HCEC 1CT (cell line): ENCODE data around the gene LRP10.
"Not testable (repeated sequence)": the region's sequence is repeated elsewhere in the genome, so short reads cannot be mapped to it uniquely, and the experiment has no call there.

Experiments
- DNase-seq: peaks from one replicate; pipeline ENCODE4 v3.0.0-alpha.2; 2017

Gene LRP10

DNA sequence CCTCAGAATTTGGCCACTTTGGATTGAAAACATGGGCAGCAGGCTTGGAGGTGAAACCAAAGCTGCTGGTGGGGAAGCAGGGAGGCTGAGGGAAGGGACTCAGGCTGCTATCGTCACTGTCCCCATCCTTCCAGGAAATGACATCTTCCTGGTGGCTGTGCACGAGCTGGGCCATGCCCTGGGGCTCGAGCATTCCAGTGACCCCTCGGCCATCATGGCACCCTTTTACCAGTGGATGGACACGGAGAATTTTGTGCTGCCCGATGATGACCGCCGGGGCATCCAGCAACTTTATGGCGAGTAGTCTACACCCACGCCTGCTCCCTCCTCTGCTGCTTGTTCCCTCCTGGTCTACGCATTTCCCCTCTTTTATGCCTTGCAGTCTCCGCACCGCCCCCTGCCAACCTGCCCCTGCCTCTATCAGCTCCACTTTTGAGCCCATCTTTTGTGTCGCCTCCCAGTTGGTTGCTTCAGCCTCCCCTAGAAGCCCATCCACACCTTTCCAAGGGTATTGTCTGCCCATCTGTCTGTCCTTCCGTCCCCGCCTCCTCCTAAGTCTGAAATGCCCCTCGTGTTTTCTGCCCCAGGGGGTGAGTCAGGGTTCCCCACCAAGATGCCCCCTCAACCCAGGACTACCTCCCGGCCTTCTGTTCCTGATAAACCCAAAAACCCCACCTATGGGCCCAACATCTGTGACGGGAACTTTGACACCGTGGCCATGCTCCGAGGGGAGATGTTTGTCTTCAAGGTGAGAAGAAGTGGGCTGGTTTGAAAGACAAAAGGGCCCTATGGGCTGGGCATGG, 28.2 kb upstream of the LRP10 start:
- no peak for DNase-seq

DNA sequence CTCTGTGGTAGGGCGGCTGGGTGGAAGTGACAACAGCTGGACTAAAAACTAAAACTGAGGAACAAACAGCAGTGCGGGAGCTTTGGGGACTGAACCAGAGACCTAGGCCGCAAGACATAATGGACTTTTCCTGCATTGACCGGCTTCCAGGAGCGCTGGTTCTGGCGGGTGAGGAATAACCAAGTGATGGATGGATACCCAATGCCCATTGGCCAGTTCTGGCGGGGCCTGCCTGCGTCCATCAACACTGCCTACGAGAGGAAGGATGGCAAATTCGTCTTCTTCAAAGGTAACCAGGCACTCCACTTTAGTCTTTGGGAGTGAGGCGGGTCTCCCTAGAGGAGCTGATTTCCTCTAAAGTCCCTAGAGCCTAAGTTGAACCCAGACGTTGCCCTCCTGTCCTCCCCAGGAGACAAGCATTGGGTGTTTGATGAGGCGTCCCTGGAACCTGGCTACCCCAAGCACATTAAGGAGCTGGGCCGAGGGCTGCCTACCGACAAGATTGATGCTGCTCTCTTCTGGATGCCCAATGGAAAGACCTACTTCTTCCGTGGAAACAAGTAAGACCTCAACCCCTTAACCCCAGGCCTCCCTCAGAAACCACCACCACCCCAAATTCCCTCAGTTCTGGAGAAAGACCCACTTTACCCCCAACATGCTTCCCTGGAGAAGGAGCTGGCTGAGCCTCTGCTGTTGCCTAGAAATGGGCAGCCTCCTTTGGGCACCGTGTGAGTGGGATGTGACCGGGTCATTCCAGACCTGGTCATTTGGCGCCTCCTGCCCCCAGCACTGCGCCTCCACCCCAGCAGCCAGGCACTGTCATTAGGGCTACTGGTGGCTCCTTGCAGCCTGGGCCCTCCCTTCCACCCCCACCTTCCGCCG, 27.1 kb upstream of the LRP10 start:
- DNase-seq: no peak

DNA sequence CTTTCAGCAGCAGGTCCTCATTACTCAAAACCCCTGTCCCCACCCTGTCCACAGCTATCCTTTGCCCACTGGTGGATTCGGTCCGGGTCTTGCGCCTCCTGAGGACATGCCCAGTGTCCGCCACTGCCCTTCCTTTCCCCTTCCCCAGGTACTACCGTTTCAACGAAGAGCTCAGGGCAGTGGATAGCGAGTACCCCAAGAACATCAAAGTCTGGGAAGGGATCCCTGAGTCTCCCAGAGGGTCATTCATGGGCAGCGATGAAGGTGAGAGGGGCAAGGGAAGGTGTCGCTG, 26.5 kb upstream of the LRP10 start:
- no peak for DNase-seq

DNA sequence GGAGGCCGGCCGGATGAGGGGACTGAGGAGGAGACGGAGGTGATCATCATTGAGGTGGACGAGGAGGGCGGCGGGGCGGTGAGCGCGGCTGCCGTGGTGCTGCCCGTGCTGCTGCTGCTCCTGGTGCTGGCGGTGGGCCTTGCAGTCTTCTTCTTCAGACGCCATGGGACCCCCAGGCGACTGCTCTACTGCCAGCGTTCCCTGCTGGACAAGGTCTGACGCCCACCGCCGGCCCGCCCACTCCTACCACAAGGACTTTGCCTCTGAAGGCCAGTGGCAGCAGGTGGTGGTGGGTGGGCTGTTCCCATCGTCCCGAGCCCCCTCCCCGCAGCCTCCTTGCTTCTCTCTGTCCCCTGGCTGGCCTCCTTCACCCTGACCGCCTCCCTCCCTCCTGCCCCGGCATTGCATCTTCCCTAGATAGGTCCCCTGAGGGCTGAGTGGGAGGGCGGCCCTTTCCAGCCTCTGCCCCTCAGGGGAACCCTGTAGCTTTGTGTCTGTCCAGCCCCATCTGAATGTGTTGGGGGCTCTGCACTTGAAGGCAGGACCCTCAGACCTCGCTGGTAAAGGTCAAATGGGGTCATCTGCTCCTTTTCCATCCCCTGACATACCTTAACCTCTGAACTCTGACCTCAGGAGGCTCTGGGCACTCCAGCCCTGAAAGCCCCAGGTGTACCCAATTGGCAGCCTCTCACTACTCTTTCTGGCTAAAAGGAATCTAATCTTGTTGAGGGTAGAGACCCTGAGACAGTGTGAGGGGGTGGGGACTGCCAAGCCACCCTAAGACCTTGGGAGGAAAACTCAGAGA, 25.5 kb upstream of the LRP10 start:
- DNase-seq: no peak

DNA sequence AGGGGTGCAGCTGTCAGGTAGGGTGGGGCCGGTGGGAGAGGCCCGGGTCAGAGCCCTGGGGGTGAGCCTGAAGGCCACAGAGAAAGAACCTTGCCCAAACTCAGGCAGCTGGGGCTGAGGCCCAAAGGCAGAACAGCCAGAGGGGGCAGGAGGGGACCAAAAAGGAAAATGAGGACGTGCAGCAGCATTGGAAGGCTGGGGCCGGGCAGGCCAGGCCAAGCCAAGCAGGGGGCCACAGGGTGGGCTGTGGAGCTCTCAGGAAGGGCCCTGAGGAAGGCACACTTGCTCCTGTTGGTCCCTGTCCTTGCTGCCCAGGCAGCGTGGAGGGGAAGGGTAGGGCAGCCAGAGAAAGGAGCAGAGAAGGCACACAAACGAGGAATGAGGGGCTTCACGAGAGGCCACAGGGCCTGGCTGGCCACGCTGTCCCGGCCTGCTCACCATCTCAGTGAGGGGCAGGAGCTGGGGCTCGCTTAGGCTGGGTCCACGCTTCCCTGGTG, 24.7 kb upstream of the LRP10 start:
- no peak for DNase-seq

DNA sequence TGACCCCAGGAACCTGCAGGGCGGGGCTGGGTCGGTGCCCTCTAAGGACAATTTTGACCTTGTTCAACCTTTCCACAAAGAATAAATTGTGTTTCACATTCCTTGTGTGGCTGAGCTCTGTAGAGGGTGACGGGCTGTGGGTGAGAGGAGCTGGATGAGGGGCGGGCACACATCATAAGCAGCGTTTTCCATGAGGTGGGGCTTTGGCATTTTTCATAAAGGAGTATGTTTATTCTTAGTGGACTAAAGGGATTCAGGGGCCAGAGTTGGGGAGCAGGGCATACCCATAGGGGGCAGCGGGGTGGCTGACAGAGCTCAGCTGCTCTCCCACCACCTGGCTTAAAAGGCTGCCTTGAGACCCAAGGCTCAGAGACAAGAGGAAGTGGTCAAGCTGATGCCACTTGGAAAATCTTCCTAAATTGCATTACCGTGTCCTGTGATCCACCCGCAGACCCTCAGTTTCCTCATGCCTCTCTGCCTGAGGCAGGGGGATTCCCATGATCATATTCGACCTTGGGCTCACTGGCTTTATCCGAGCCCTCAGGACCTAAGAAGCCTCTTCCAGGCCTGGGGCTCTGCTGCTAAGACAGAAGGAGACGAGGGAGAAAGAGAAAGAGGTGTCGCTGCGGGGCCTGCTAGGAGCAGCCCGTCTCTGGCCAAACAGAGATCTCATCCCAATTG, 23.7 kb upstream of the LRP10 start:
- peak; percentile 79 for DNase-seq

DNA sequence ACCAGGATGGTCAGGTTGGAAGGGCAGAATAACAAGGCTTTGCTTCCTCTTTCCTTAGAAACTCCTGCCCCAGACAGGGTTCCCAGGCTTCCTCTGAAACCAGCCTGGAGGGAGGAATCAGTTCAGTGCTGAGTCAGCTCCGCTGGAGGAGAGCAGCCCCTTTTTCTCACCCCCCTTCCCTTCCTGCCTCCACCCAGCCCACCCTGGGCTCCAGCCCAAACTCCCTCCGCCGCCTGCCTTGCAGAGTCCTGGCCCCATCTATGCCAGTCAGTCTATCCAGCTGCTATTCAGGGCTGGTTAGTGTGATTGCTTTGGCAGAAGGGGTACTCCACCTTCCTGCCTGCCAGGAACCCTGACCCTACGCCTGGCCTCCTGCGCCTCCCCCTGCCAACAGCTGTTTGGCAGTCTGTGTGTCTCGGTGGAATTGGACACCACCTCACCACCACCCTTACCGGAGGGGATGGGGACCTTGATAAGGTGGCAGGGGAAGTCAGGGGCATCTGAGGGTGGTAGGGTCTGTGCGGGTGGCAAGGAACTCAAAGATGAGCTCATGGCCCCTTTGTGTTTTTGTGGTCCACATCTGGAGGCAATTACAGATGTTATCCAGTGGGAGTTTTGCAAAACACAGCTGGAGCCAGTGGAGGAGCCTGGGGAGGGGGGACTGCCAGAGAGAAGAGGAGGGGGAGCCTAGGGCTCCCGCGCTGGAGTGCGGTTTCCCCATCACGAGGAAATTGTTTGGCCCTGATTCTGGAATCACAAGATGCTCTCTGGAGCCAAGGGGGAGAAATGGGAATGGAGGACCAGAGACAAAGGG, 23.0 kb upstream of the LRP10 start:
- peak; percentile 88 for DNase-seq

DNA sequence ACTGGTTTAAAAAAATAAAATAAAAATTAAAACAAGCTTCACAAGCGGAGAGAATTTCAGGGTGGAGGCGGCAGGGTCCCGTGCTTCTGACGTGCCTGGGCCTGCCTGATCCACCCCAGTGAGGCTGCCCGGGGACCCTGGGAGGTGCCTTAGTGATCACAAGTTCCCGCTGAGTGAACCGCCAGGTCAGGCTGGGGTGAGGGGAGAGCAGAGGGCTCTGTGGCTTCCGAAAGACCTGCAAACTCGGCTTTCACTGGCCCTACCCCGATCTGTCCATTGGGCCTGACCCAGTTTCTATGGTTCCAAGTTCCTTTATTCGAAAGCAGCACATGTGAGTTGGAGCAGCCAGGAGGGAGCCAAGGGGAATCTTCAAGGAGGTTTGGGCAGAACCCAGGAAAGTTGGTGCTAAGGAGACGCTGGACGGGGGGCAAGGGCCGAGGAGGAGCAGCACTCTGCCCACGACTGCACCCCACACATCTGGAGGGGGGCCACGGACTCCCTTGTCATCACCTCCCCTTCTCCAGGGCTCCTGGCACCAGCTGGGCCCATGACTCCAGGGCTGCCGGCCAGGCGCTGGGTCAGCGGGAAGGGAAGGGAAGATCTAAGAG, 22.2 kb upstream of the LRP10 start:
- DNase-seq: peak; percentile 38

DNA sequence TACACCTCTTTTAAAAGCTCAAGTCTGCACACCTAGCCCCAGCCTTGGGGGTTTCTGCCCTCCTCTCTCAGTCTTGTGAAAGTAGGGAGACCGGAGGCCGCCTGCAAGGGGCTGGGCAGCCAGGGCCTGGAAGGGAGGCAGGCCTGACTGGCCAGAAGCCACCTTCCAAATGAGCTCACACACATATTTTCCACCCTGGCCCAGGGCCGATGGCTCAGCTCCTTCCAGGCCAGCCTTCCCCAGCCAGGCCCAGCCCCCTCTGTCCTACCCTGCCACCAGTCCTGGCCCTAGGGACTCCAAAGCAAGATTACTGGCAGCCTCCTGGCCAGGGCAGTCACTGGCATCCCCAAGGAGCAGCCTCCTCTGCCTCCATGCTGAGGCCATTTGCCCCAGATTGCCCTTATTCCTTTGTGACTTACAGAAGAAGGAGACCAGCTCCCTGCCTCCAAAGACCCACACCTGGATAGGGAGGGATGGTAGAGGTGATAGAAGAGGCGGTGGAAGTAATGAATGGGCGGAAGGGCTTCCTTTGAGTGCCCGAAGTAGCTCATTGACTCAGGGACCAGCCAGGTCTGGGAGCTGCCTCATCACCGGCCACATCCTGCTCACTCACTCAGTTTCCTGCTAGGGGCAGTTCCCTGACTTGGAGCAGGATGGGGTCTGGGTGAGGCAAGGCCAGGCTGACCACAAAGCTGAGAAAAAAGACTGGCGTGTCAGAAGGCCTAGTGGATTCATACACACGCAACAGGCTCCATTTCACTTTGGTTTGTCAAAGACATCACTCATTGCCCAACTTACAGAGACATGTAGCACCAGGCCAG, 20.4 kb upstream of the LRP10 start:
- DNase-seq: peak; percentile 99

DNA sequence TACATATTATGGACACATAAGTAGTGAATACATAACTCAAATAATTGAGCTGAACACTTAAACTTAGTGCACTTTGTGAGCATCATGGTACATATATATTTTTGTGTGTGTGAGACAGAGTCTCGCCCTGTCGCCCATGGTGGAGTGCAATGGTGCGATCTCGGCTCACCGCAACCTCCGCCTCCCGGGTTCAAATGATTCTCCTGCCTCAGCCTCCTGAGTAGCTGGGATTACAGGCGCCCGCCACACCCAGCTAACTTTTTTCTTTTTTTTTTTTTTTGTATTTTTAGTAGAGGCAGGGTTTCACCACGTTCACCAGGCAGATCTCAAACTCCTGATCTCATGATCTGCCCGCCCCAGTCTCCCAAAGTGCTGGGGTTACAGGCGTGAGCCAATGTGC, 19.4 kb upstream of the LRP10 start:
- DNase-seq: not testable (repeated sequence)

DNA sequence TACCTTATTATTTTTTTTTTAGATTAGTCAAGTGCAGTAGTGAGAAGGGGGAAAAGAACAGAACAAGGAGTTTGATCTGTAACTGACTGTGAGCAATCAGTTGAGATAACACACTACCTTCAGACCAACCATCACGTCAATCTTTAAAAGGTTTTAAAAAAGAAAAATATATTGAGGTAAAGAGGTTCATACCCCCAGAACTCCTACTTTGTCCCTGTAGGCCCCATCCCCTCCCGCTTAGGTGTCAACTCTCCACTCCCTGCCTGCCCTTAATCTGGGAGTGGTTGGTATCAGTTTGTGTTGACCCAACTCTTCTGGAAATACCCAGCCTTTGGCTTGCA, 19.0 kb upstream of the LRP10 start:
- DNase-seq: no peak

DNA sequence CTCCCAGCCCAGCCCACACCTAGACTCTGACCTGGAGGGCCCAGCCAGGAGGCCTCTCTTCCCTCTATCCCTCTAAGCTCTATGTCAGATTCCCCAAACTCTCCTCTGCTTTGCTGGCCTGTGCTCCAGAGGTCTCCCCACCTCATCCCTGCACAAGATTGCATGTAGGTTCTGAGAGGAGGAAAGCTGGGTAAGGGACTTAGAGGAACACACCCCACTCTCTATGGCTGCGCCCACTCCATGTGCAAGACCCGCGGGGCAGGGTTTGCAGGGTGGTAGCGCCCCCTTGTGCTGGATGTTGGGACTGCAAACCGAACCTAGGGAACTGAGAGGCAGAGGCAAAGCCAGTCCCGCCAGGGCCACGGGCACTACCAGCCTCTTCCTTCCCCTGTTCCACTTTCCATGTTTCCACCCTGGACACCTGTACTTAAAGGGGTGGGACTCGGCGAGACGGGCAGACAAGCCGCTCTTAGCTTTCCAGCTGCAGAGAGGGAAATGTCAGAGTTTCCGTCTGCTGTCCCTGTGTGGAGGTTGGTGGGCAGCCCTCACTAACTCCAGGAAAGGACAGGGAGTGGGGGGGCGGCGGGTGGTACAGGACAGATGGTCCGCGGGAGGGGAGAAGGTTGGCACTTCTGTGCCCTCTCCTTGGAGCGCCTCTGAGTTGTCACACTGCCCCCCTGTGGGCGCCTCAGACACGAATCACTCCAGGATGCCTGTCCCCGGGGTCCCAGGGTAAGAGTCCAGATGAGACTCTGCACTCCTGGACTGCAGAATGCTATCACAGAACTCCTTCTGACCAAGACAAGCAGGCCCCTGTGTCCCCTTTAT, 18.4 kb upstream of the LRP10 start:
- peak; percentile 72 for DNase-seq

DNA sequence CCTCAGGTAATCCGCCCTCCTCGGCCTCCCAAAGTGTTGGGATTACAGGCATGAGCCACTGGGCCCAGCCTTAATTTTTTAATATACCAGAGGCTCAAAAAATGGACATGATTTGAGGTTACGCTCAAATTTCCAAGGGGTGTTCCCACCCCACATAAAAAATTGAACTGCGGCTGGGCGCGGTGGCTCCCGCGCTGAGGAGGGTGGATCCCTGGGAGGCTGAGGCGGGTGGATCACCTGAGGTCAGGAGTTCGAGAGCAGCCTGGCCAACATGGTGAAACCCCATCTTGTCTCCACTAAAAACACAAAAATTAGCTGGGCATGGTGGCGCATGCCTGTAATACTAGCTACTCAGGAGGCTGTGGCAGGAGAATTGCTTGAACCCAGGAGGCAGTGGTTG, 17.2 kb upstream of the LRP10 start:
- DNase-seq: not testable (repeated sequence)

DNA sequence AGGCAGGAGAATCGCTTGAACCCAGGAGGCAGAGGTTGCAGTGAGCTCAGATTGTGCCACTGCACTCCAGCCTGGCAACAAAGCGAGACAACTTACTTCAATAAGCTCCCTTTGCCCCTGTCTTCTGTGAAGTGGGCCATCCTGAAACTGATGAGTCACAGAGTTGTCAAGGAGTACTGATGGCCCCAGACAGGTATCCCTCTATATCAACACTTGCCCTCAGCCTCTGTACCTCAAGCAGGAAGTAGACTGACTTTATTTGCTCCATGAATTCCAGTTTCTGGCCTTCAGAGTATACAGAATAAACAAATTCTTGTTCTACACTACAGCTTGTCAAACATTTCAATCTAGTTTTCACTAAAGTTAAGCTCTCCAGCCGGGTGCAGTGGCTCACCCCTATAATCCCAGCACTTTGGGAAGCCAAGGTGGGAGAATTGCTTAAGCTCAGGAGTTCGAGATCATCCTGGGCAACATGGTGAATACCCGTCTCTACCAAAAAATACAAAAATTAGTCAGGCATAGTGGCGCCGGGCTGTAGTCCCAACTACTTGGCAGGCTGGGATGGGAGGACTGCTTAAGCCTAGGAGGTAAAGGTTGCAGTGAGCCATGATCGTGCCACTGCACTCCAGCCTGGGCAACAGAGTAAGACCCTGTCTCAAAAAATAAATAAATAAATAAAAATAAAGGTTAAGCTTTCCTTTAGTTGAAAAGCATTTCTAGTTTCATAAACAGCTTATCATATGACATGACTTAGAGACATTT, 16.4 kb upstream of the LRP10 start:
- no peak for DNase-seq

DNA sequence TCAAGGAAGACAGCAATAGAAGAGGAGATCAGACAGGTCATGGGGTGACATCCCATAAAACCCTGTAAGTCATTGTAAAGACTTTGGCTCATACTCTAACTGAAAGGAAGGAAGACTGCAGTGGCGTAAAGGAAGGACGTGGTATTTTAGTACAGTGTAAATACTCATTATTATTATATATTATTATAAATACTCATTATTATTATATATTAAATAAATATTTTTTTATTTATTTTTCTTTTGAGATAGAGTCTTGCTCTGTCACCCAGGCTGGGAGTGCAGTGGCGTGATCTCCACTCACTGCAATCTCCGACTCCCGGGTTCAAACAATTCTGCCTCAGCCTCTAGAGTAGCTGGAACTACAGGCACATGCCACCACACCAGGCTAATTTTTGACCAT, 15.1 kb upstream of the LRP10 start:
- DNase-seq: no peak

DNA sequence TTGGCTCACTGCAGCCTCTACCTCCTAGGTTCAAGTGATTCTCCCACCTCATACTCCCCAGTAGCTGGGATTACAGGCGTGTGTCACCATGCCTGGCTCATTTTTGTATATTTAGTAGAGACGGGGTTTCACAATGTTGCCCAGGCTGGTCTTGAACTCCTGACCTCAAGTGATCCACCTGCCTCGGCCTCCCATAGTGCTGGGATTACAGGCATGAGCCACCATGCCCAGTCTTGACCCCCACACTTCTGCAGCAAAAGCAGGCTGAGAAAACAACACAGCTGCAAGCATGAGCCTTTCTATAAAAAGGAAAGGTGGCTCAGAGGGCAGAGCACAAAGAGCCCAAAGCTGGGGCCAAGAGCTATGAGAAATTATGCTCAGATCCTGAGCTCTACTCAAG, 11.2 kb upstream of the LRP10 start:
- DNase-seq: not testable (repeated sequence)

DNA sequence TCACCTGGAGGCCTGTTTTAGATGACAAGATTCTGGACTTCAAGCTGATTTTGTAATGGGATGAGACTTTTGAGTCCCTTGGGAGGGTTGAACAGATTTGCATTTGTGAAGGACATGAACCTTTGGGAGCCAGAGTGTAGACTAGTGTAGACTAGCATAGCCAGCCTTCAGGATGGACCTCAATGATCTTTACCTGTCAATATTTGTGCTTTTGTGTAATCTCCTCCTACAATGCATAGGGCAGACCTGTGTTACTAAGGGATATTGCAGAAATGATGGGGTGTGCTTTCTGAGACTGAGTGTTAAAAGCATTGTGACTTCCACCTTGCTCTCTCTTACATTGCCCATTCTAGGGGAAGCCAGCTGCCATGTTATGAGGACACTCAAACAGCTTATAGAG, 9.9 kb upstream of the LRP10 start:
- no peak for DNase-seq

DNA sequence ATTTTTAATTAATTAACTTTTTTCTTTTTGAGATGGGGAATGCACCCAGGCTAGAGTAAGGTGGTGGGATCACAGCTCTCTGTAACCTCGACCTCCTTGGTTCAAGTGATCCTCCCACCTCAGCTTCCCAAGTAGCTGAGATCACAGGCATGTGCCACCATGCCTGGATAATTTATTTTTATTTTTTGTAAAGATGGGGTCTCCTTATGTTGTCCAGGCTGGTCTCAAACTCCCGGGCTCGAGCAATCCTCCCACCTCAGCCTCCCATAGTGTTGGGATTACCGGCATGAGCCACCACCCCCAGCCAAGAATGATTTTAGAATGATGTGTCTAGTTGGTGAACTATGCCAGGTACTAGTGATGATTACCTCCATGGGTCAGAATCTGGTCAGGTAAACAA, 6.6 kb upstream of the LRP10 start:
- no peak for DNase-seq
